Thyroid gland (tissue), 4 donors: ENCODE measurements around the gene CTXND1. TPM values are rescaled to one million over a fixed set of nuclear protein-coding genes. Genes with fewer than 3 reads are reported as not detected.

Experiments
- DNase-seq, 2 donors: peaks; one replicate each; pipeline ENCODE4 v3.0.0-alpha.2; 2019
- H3K27ac ChIP-seq, 3 donors: fragments of 200-600 bp; sonication (generic); 1 replicate in 2 of 3; 2 replicates in 1 of 3; pipeline ENCODE4 v1.5.1; 2016 to 2019; ENCODE audit warnings: mild to moderate bottlenecking in 1 of 3, moderate library complexity in 1 of 3
- H3K27me3 ChIP-seq: fragments of 200-600 bp; sonication (generic); one replicate; pipeline ENCODE4 v1.5.1; 2019
- H3K36me3 ChIP-seq, 2 donors: fragments of 200-600 bp; sonication (generic); one replicate each; pipeline ENCODE4 v1.5.1; 2016 to 2019
- H3K4me1 ChIP-seq, 2 donors: fragments of 200-600 bp; sonication (generic); one replicate each; pipeline ENCODE4 v1.5.1; 2017 to 2019
- H3K4me3 ChIP-seq, 3 donors: fragments of 200-600 bp; sonication (generic); replicated peaks in 1 of 3; 1 replicate in 2 of 3; 2 replicates in 1 of 3; pipeline ENCODE4 v1.5.1; 2016; ENCODE audit warnings: mild to moderate bottlenecking in 1 of 3
- H3K9me3 ChIP-seq: fragments of 200-600 bp; sonication (generic); one replicate; pipeline ENCODE4 v1.5.1; 2017
- CTCF ChIP-seq, 6 experiments: fragments of 200-600 bp in 3 of 6; fragments of 450-650 bp in 3 of 6; sonication (generic) in 3 of 6; IDR thresholded peaks; one replicate each; pipeline ENCODE4 v1.5.1; 2016 to 2019; ENCODE audit warnings: antibody characterized with exemption in 6 of 6, mild to moderate bottlenecking in 2 of 6, inconsistent platforms in 1 of 6, moderate library complexity in 1 of 6
- POLR2A ChIP-seq, 2 donors: fragments of 450-650 bp; IDR thresholded peaks; one replicate each; pipeline ENCODE4 v1.6.1; 2017; ENCODE audit warnings: antibody characterized with exemption in 2 of 2, mild to moderate bottlenecking in 2 of 2, moderate library complexity in 1 of 2
- WGBS, 2 donors: methylation state at CpG; one replicate each; pipeline ENCODE4 v1.1.5; 2017; 5-methylcytosine and 5-hydroxymethylcytosine counted together
- intact Hi-C: fragments of 100-400 bp; cut with DNase I; formaldehyde crosslinking; loops from one replicate; pipeline ENCODE4 v1.15.1; 2023
- total RNA-seq, 4 donors: library from RNA; depleted of rRNA; stranded (reverse); fragments of >200 nt; gene quantifications; one replicate each; pipeline ENCODE4 v1.2.3, GENCODE V29; 2016

Gene CTXND1
- total RNA-seq, 4 donors from 2014 or later: 0.13 to 0.27 (median 0.24) TPM; not detected in 1

DNA sequence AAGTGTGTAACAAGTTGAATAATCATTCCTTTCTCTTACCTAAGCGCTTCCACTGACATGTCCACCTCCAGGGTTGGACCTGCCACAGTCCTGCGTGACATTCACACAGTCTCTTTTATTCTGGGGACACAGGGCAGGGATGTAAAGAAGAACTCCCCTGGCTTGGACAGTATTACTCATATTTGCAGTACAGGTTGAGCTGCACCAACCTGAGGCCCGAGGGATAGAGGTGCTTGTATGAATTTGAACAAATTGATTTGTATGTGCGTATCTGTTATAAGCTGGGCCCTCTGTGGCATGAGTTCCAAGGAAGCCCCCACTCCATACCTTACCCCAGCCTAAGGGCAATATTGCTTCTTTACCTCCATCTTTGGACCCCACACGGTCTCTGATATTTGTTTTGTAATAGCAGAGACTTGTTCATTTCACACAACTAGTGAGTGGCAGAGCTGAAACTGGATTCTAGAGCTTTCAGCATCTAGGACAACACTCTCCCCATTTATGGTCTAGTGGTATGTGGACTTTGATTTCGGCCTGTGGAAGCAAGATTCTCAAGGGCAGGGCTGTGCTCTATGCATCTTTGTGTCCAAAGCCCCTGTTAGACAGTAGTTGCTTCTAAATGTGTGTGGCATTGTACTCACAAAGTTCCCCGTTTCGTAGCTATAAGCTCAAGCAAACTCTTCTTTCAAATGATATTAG lies 60.0 kb downstream of the CTXND1 start:
- Histone ChIP-seq H3K27me3 (no peaks in the 10 kb centered on the region), H3K4me3 (no peak overlapping the region), H3K36me3 (peaks cover 0 to 1% of the 10 kb centered on the region in 2 donors), H3K4me1 (no peaks in the 10 kb centered on the region), H3K27ac (no peak overlapping the region), H3K9me3 (no peaks in the 10 kb centered on the region)
- TF ChIP-seq POLR2A (IDR thresholded peaks at IDR 0.05): no peak
- no peak for TF ChIP-seq CTCF (IDR thresholded peaks at IDR 0.05)
- intact Hi-C loops: no loop called here
- WGBS, 2 donors: 89 to 91% methylated on average over 8 of the region's 8 CpGs
- no peak for DNase-seq

GRCh38 chr15:80191198-80191597 lies 60.8 kb downstream of the CTXND1 start:
- no peaks in the 10 kb centered on the region for H3K27me3 ChIP-seq
- intact Hi-C loops: no loop called here
- H3K9me3 ChIP-seq: no peaks in the 10 kb centered on the region
- WGBS, 2 donors: 91 to 95% methylated on average over 2 of the region's 2 CpGs
- H3K36me3 ChIP-seq: peaks cover 0 to 7% of the 10 kb centered on the region in 2 donors
- no peak for DNase-seq
- H3K4me3 ChIP-seq: no peak overlapping the region
- H3K27ac ChIP-seq: no peak overlapping the region
- no peaks in the 10 kb centered on the region for H3K4me1 ChIP-seq
- no peak for TF ChIP-seq POLR2A (IDR thresholded peaks at IDR 0.05)
- no peak for TF ChIP-seq CTCF (IDR thresholded peaks at IDR 0.05)

DNA sequence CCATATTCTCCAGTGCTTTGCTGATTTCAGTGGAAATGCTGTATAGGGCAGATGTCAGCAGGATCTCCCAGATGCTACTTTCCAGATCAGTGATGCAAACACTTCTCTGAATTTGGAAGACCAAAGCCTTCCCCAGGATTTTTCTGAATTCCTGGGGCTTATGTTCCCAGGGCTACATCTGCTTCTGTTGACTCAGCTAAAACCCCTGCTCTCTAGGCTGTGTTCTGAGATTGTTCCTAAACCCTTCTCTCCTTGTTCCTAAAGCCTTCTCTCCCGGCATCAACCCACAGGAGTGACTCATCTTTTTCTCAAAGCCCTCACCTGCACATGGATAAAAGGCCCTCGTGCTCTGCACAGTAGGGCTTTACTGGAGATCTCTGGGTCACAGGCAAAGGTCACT lies 63.8 kb downstream of the CTXND1 start:
- no peak overlapping the region for H3K4me3 ChIP-seq
- no peaks in the 10 kb centered on the region for H3K4me1 ChIP-seq
- H3K27ac ChIP-seq: no peak overlapping the region
- TF ChIP-seq POLR2A (IDR thresholded peaks at IDR 0.05) (no peak), CTCF (IDR thresholded peaks at IDR 0.05) (no peak)
- WGBS, 2 donors: 52 to 65% methylated on average over 2 of the region's 2 CpGs
- H3K27me3 ChIP-seq: no peaks in the 10 kb centered on the region
- peaks cover 0 to 11% of the 10 kb centered on the region in 2 donors for H3K36me3 ChIP-seq
- no peaks in the 10 kb centered on the region for H3K9me3 ChIP-seq
- intact Hi-C loops: no loop called here
- DNase-seq: no peak

- peaks cover 0 to 11% of the 10 kb centered on the region in 2 donors for H3K36me3 ChIP-seq
- H3K4me3 ChIP-seq: no peak overlapping the region
- intact Hi-C loops: no loop called here
- H3K27me3 ChIP-seq: no peaks in the 10 kb centered on the region
- 100% methylated on average over 1 of the region's 1 CpG for WGBS, 2 donors
- TF ChIP-seq POLR2A (IDR thresholded peaks at IDR 0.05): no peak
- TF ChIP-seq CTCF (IDR thresholded peaks at IDR 0.05): no peak
- peaks cover 3 to 6% of the 10 kb centered on the region in 2 donors for H3K4me1 ChIP-seq
- no peak overlapping the region for H3K27ac ChIP-seq
- no peak for DNase-seq
- no peaks in the 10 kb centered on the region for H3K9me3 ChIP-seq
Measured at GRCh38 chr15:80186597-80186996, 65.4 kb downstream of the CTXND1 start.

DNA sequence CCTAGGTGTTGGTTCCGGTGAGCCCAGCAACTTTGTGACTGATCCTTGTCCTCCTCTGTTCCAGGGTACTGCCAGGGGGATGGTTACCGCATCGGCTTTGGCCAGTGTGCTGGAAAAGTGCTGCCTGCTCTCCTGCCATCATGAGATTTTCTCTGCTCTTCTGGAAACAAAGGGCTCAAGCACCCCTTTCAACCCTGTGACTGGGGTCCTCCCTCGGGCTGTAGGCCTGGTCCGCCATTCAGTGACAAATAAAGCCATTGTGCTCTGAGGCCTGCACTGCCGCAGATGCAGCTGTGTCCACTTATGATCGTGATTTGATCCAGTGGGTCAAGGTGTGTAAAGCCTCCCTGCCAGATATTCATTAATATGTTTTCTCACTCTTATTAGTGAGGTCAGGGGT lies 65.9 kb downstream of the CTXND1 start:
- peaks cover 3 to 12% of the 10 kb centered on the region in 2 donors for H3K36me3 ChIP-seq
- TF ChIP-seq POLR2A (IDR thresholded peaks at IDR 0.05) (no peak), CTCF (IDR thresholded peaks at IDR 0.05) (no peak)
- no peak overlapping the region for H3K4me3 ChIP-seq
- intact Hi-C loops: no loop called here
- peaks cover 3 to 6% of the 10 kb centered on the region in 2 donors for H3K4me1 ChIP-seq
- H3K9me3 ChIP-seq: no peaks in the 10 kb centered on the region
- H3K27ac ChIP-seq: no peak overlapping the region
- H3K27me3 ChIP-seq: no peaks in the 10 kb centered on the region
- 100% methylated on average over 4 to 7 of the region's 7 CpGs for WGBS, 2 donors
- DNase-seq: no peak
